GM18873 (cell line): ENCODE results near the gene BBLN.

Source experiments
- ATAC-seq: cut with Tn5 transposase; IDR thresholded peaks from one replicate; pipeline ENCODE4 v1.9.1; 2021; ENCODE audit warnings: mild to moderate bottlenecking, moderate library complexity, moderate number of reproducible peaks; ENCODE audit not compliant: unreplicated experiment, low FRiP score

Gene BBLN

DNA sequence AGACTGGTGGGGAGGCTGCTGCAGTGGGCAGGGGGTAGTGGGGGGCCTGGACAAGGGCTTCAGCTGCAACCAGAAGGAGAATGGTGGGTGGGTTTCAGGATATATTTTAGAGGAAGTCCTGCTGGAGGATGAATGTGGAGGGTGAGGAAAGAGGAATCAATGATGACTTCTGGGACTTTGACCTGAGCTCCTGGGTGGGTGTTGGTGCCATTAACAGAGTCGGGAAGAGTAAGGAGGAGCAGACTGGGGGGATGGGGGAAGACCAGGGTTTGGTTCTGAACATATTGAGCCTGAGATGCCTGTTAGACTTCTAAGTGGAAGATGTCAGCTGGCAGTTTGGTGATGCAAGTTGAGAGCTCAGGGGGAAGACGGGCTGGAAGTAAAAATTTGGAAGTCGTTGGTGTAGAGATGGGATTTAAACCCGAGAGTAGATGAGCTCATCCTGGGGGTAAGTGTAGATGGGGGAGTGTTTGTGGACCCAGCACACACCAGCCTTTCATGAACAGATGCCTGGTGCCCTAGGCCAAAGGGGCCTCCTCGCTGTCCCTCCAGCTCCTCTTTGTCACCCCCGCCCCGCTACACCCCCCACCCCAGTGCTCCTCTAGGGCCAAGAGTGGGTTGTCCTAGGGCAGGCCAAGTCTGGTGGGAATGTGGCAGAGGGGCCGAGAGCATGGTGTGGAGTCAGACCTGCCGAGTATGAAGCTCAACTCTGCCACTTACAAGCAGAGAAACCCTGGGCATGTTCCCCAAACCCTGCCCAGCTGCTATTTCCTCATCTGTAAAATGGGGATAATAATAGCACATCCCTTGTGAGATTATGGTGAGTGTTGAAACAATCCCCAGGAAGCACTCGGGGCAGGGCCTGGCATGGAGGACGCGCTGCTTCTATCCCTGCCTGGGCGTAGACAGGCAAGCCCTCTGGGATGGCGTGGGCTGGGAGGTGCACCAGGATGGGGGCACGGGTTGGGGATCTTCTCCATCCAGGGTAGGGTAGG lies 47.1 kb downstream of the BBLN start:
- no peak for ATAC-seq

- ATAC-seq: no peak
These were observed 48.3 kb downstream of the BBLN start for GRCh38 chr9:128208386-128208785.

- no peak for ATAC-seq
These were observed 49.0 kb downstream of the BBLN start for GRCh38 chr9:128208946-128209669.

GRCh38 chr9:128211186-128211980 lies 51.3 kb downstream of the BBLN start:
- no peak for ATAC-seq

DNA sequence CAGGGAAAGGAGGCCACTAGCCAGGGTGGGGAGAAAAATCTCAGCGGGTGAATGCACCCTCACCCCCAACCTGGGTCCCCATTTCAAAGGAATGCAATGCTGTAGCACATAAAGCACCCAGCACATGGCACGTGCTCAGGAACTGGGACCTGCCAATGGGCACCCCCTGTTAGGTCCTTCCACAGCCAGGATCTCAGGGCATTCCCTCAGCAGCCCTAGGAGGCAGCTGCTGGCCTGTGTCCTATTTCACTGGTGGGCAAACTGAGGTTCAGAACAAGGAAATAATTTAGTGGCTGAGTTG lies 51.9 kb downstream of the BBLN start:
- no peak for ATAC-seq
